Endothelial cell of umbilical vein (primary cell): Measurements from ENCODE around the gene ZDHHC9. TPM values are rescaled to one million over a fixed set of nuclear protein-coding genes. Genes with fewer than 3 reads are reported as not detected.

Experiments
- BruUV-seq: library from RNA; stranded (reverse); fragments of 400-500 nt; replicated peaks from 2 replicates; lab custom pipeline; 2021; lab: Mats Ljungman, UMichigan
- CTCF ChIA-PET: fragments of 300-600, 350-600 bp; sonication (Branson Sonifier 250); formaldehyde crosslinking; loops from one replicate; lab custom pipeline; 2021; ENCODE audit warnings: antibody characterized with exemption, inconsistent platforms; lab: Charles Lee
- POLR2A ChIA-PET: fragments of 300-600, 350-600 bp; sonication (Branson Sonifier 250); formaldehyde crosslinking; loops from one replicate; lab custom pipeline; 2021; ENCODE audit warnings: antibody characterized with exemption, inconsistent platforms; lab: Charles Lee
- DNase-seq: peaks from one replicate; pipeline ENCODE4 v3.0.0-alpha.2; 2011; ENCODE audit warnings: low read depth, low spot score
- FAIRE-seq: peaks from 2 replicates; lab custom pipeline; 2011; peaks lifted over from hg19 to GRCh38; lab: Jason Lieb, UNC
- H2AFZ ChIP-seq: 2 replicates; pipeline ENCODE4 v1.6.0; 2012; ENCODE audit warnings: low read depth, low read length, control low read depth, inconsistent platforms
- H3K27ac ChIP-seq: 2 replicates; pipeline ENCODE4 v1.5.1; 2011; ENCODE audit warnings: low read depth, mild to moderate bottlenecking, control low read depth, low read length, moderate library complexity; ENCODE audit not compliant: insufficient read depth
- H3K27me3 ChIP-seq, 2 experiments: 2 replicates each; pipeline versions ENCODE4 v1.6.0 to v1.6.1; 2011; ENCODE audit warnings: low read length in 2 of 2, mixed read lengths in 1 of 2; ENCODE audit not compliant: control insufficient read depth in 2 of 2, insufficient read depth in 2 of 2
- H3K36me3 ChIP-seq, 2 experiments: 2 replicates in 1 of 2; 3 replicates in 1 of 2; pipeline ENCODE4 v1.5.1; 2011; ENCODE audit warnings: low read length in 2 of 2, mild to moderate bottlenecking in 1 of 2, moderate library complexity in 1 of 2; ENCODE audit not compliant: control insufficient read depth in 2 of 2, insufficient read depth in 2 of 2; ENCODE audit errors: extremely low read depth in 1 of 2
- H3K4me1 ChIP-seq: 3 replicates; pipeline ENCODE4 v1.5.1; 2011; ENCODE audit warnings: mild to moderate bottlenecking, low read length; ENCODE audit not compliant: control insufficient read depth, insufficient read depth; ENCODE audit errors: extremely low read depth
- H3K4me2 ChIP-seq: 2 replicates; pipeline ENCODE4 v1.6.1; 2011; ENCODE audit warnings: low read length, control low read depth, mixed read lengths; ENCODE audit not compliant: insufficient read depth
- H3K4me3 ChIP-seq, 3 experiments: fragments of 200-600 bp in 1 of 3; sonication (generic), shearing (Covaris generic) in 1 of 3; replicated peaks in 1 of 3; 2 replicates each; pipeline ENCODE4 v1.5.1; 2011 to 2016; ENCODE audit warnings: control low read depth in 3 of 3, low read length in 3 of 3, mild to moderate bottlenecking in 2 of 3, inconsistent platforms in 1 of 3, low read depth in 1 of 3, moderate library complexity in 1 of 3; ENCODE audit not compliant: insufficient read depth in 1 of 3
- H3K79me2 ChIP-seq: 2 replicates; pipeline ENCODE4 v1.6.0; 2012; ENCODE audit warnings: low read length, inconsistent platforms; ENCODE audit not compliant: control insufficient read depth, insufficient read depth
- H3K9ac ChIP-seq: replicated peaks from 2 replicates; pipeline ENCODE3; 2011; ENCODE audit warnings: low read length, control low read depth; ENCODE audit not compliant: insufficient read depth; ENCODE audit errors: extremely low read depth
- H3K9me1 ChIP-seq: replicated peaks from 3 replicates; pipeline ENCODE4 v1.6.0; 2011; ENCODE audit warnings: mild to moderate bottlenecking, low read length; ENCODE audit not compliant: control insufficient read depth, insufficient read depth; ENCODE audit errors: extremely low read depth
- H3K9me3 ChIP-seq: replicated peaks from 2 replicates; pipeline ENCODE4 v1.5.1; 2012; ENCODE audit warnings: low read length, inconsistent platforms; ENCODE audit not compliant: control insufficient read depth, insufficient read depth
- H4K20me1 ChIP-seq: replicated peaks from 2 replicates; pipeline ENCODE3; 2011; ENCODE audit warnings: mild to moderate bottlenecking, low read length; ENCODE audit not compliant: control insufficient read depth, insufficient read depth; ENCODE audit errors: extremely low read depth
- CTCF ChIP-seq, 2 donors: IDR thresholded peaks; 1 replicate in 1 of 2; 2 replicates in 1 of 2; pipeline ENCODE4 v1.5.1; 2011; ENCODE audit warnings: low read length in 2 of 2, mild to moderate bottlenecking in 2 of 2, moderate library complexity in 2 of 2, control low read depth in 1 of 2, inconsistent platforms in 1 of 2, low read depth in 1 of 2; ENCODE audit not compliant: insufficient read depth in 1 of 2; ENCODE audit errors: extremely low read depth in 1 of 2
- EZH2 ChIP-seq: IDR thresholded peaks from 2 replicates; pipeline ENCODE4 v1.6.1; 2012; ENCODE audit warnings: borderline replicate concordance, low read depth, mild to moderate bottlenecking, moderate library complexity, low read length, inconsistent platforms; ENCODE audit not compliant: severe bottlenecking
- FOS ChIP-seq: IDR thresholded peaks from 2 replicates; pipeline ENCODE4 v1.6.1; 2011; ENCODE audit warnings: mild to moderate bottlenecking, low read length, moderate library complexity, borderline replicate concordance; ENCODE audit not compliant: insufficient read depth
- GATA2 ChIP-seq: IDR thresholded peaks from 2 replicates; pipeline ENCODE4 v1.7.0; 2011; ENCODE audit warnings: low read depth, mild to moderate bottlenecking, moderate library complexity, mixed read lengths, low read length; ENCODE audit not compliant: insufficient read length, insufficient read depth
- JUN ChIP-seq: IDR thresholded peaks from 2 replicates; pipeline ENCODE4 v1.6.1; 2011; ENCODE audit warnings: borderline replicate concordance, low read depth; ENCODE audit not compliant: insufficient read length, insufficient read depth
- MAX ChIP-seq: IDR thresholded peaks from 2 replicates; pipeline ENCODE4 v1.6.1; 2011; ENCODE audit not compliant: insufficient read depth, insufficient read length
- POLR2A ChIP-seq: IDR thresholded peaks from 2 replicates; pipeline ENCODE4 v1.6.1; 2012; ENCODE audit warnings: low read depth, mild to moderate bottlenecking, control low read depth, low read length
- POLR2AphosphoS5 ChIP-seq: IDR thresholded peaks from 2 replicates; pipeline ENCODE4 v1.6.1; 2012; ENCODE audit warnings: low read depth, mild to moderate bottlenecking, control low read depth, low read length, moderate library complexity; ENCODE audit not compliant: insufficient read depth
- dilution Hi-C: fragments of 300-500 bp; cut with MboI; formaldehyde crosslinking; loops from one replicate; pipeline ENCODE4 v1.15.0; 2019; ENCODE audit warnings: low sequenced_read_pairs; ENCODE audit not compliant: extremely low pct_ligation_motif_present
- intact Hi-C: fragments of 100-400 bp; cut with micrococcal nuclease; formaldehyde crosslinking; loops from one replicate; pipeline ENCODE4 v1.10.0; 2022
- polyA plus RNA-seq, 4 experiments: library from polyadenylated mRNA; depleted of rRNA in 3 of 4; stranded (reverse) in 3 of 4; unstranded in 1 of 4; fragments of >200 nt; gene quantifications; 2 replicates each; pipeline versions ENCODE4 v1.2.1 to v1.2.3, GENCODE V29; 2011 to 2012; ENCODE audit warnings: missing spikeins in 1 of 4
- total RNA-seq: library from RNA; stranded (reverse); gene quantifications from 2 replicates; pipeline ENCODE4 v1.2.3, GENCODE V29; 2021

Gene ZDHHC9
- total and polyA plus RNA-seq, 2 donors (not counting 3 experiments of a cell fraction or from before 2014, with no cell fraction given) = 27.4 to 33.6 TPM

GRCh38 chrX:129787336-129788055 lies 56.2 kb downstream of the ZDHHC9 start:
- no peaks in the 10 kb centered on the region for H3K36me3 ChIP-seq
- FAIRE-seq = no peak
- no peak overlapping the region for H3K27ac ChIP-seq
- intact Hi-C loops (no loop called here), dilution Hi-C loops (no loop called here)
- H3K9me3 ChIP-seq = no peaks in the 10 kb centered on the region
- H4K20me1 ChIP-seq = no peaks in the 10 kb centered on the region
- TF ChIP-seq GATA2 (no peak), FOS (no peak), CTCF (IDR thresholded peaks at IDR 0.05; ENCODE audit: extremely low read depth in 1 of 2, insufficient read depth in 1 of 2, low read depth in 1 of 2, low read length in 2 of 2) (no peak), POLR2AphosphoS5 (no peak), JUN (no peak), POLR2A (no peak), MAX (no peak), EZH2 (no peak)
- ChIA-PET POLR2A (no interaction called here), CTCF (interaction anchor here (0.8 kb wide), 1 partner anchor 21 kb away, joined by 3 read pairs; no protein-coding TSS in a partner anchor)
- no peak for DNase-seq
- H3K9me1 ChIP-seq = no peaks in the 10 kb centered on the region
- H3K79me2 ChIP-seq = no peaks in the 10 kb centered on the region
- H2AFZ ChIP-seq = no peak overlapping the region
- no peak overlapping the region for H3K4me2 ChIP-seq
- no TSS peak for BruUV-seq
- H3K27me3 ChIP-seq = no peaks in the 10 kb centered on the region
- no peaks in the 10 kb centered on the region for H3K4me1 ChIP-seq
- H3K9ac ChIP-seq = no peak overlapping the region
- H3K4me3 ChIP-seq = no peak overlapping the region
